NCI-H1048 (cell line): ENCODE data around the gene HMGN1.

Experiments
- DNase-seq: peaks from one replicate; lab custom pipeline; 2025; lab: John Stamatoyannopoulos, UW

HMGN1 gene

DNA sequence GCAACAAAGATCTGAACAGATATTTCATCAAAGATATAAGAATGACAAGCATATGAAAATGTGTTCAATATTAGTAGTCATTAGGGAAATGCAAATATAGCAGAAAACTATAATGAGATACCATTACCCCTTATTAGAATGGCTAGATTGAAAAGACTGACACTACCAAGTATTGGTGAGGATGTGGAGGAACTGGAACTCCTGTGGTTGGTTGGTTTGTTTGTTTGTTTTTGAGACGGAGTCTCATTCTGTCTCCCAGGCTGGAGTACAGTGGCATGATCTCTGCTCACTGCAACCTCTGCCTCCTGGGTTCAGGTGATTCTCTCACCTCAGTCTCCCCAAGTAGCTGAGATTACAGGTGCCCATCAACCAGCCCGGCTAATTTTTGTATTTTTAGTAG lies 18.9 kb upstream of the HMGN1 start:
- no peak for DNase-seq

DNA sequence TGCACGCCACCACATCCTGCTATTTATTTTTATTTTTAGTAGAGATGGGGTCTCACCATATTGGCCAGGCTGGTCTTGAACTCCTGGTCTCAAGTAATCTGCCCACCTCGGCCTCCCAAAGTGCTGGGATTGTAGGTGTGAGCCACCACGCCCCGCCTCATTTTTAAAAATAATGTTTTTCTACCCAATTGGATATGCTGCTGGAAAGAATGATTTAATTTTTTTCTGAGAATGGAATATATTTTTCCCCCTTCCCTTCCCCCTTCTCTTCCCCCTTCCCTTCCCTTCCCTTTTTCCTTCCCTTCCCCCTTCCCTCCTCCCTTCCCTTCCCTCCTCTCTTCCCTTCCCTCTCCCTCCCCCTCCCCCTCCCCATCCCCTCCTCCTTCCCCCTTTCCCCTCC lies 17.7 kb upstream of the HMGN1 start:
- DNase-seq, result no peak

DNA sequence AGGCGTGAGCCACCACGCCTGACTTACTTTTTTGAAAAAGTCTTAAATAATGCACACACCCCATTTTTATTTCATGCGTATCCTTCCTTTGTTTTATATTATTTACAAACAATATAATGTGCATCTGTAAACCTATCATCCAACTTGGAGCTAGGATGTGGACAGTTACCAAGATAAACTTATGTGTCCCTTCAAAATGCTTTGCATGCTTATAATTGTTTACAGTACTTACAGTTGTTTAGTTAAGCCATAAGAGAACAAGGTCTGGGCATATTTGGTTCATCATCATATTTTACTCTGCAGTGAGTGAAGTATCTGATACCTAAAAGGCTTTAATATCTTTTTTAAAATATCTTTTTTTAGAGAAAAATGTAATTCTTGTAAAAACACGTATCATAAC lies 16.1 kb upstream of the HMGN1 start:
- DNase-seq, result no peak

DNA sequence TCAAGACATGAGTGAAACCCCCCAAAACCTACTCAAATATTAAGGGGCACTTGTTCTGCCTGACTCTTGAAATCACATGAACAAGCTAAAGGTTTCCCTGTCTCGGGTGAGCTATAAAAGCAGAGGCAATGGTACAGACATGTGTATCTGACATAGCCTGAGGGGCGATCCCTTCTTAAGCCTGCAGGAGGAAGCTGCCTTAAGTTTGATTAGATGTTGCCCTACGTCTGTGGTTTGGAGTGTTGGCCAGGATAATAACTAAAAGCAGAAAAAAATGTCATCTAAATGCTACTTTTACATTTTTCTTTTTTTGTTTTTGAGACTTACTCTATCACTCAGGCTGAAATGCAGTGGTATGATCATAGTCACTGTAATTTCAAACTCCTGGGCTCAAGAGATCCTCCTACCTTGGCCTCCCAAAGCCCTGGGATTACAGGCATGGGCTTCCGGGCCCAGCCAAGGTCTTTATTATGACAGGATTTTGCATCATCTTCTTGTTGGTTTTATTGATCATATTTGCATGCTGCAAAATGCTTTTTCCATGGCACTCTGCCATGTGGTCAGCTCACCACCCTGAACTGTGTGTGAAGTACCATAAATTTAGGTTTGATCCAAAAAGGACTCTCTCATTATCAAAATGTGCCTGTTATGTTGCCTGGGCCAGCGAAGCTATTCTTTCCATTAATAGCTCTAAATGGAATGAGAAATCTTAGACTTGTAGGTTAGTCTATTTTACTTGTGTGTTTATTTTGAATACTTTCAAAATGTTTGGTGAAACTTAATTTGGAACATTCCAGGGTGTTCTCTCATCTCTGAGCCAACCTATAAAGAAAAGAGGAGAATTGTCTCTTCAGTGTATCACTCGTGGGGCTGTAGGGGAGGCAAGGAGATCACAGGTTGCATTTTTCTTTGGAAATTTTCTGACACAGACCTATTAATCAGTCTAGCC lies 15.0 kb upstream of the HMGN1 start:
- no peak for DNase-seq

- DNase-seq, result no peak
Measured at GRCh38 chr21:39362733-39363132, 13.8 kb upstream of the HMGN1 start.

GRCh38 chr21:39359382-39359781 lies 10.5 kb upstream of the HMGN1 start:
- DNase-seq, result no peak

DNA sequence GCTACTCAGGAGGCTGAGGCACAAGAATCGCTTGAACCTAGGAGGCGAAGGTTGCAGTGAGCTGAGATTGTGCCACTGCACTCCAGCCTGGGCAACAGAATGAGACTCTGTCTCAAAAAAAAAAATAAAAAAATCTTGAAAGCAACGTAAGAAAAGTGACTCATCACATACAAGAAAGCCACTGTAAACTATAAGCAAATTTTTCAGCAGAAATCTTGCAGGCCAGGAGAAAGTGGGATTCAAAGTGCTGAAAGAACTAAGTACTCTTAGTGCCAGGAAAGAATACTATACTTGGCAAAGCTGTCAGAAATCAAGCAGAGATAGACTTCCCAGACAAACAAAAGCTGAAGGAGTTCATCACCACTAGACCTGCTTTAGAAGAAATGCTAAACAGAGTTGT lies 4.4 kb upstream of the HMGN1 start:
- DNase-seq, result no peak

- no peak for DNase-seq
Measured at GRCh38 chr21:39350094-39351005, 1.5 kb upstream of the HMGN1 start.

DNA sequence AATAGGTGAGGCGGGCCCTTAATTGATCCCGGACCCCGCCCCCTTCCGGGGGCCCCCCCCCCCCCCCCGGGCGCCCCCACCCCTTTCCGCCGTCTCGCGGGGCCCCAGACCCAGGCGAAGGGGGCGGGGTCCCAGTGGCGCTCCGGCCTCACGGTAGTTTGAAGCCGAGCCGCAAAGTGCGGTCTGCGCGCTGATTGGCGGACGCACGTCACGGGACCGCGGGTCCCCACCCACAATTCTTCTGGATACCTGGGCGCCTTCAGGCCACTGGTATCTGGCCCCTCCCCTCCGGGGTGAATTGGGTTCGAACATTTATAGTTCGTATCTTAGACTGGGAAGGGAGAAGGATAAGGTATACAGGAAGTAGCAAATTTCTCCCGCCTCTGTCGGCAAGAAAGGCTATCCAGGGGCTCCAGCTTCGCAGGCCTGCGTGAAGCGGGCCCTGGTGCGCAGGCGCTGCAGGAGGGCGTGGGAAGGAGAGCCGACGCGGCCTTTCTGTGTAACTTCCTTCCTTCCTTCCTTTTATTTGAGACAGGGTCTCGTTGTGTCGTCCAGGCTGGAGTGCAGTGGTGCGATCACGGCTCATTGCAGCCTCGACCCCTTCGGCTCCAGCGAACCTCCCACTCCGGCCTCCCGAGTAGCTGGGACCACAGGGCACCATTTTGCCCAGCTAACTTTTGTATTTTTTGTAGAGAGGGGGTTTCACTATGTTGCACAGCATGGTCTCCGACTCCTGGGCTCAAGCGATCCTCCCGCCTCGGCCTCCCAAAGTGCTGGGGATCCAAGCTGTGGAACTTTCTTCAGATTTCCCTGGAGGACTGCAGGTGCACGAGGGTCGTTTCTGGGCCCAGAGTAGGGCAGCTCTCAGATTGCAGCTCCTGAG lies 564 bp upstream of the HMGN1 start:
- peak; percentile 96 for DNase-seq

DNA sequence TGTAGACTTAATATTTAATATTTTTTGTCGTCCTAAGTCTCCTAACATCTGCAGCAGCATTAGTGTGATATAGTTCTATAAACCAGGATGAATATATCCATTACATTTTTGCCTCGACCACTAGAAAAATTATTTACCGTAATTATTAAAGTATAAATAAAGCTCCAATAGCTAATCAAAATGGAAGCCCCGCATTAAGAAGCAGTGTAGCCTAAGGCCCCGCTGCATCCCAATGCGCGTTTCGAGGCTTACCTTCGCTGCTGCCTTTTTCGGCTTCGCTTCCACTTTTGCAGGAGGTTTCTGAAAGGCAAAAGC lies 891 bp downstream of the HMGN1 start:
- DNase-seq, result no peak

DNA sequence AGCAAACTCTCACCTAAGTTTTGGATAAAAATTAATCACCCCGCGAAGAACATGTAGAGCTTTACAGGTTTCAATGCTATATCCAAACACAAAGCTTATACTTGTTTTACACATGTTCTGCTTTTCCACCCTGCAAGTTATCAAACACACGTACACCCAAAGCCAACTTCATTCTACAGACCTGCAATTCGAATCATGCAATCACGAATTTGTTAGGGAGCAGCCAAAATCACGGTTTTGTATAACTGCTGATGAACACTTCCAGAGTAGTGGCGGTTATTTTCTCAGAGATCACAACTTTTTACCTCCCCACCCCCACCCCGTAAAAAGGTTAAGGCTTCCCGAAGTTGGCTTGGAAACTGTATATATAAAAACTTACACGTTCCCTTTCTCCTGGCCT lies 1.4 kb downstream of the HMGN1 start:
- no peak for DNase-seq

GRCh38 chr21:39346671-39347331 lies 2.1 kb downstream of the HMGN1 start:
- DNase-seq, result no peak

- no peak for DNase-seq
Measured at GRCh38 chr21:39346206-39346605, 2.7 kb downstream of the HMGN1 start.

GRCh38 chr21:39345440-39345839 lies 3.4 kb downstream of the HMGN1 start:
- DNase-seq, result no peak

- no peak for DNase-seq
Measured at GRCh38 chr21:39344848-39345247, 4.0 kb downstream of the HMGN1 start.

- no peak for DNase-seq
Measured at GRCh38 chr21:39341249-39341923, 7.5 kb downstream of the HMGN1 start.

- DNase-seq, result no peak
Measured at GRCh38 chr21:39340687-39341086, 8.2 kb downstream of the HMGN1 start.

GRCh38 chr21:39339231-39339630 lies 9.7 kb downstream of the HMGN1 start:
- DNase-seq, result no peak

DNA sequence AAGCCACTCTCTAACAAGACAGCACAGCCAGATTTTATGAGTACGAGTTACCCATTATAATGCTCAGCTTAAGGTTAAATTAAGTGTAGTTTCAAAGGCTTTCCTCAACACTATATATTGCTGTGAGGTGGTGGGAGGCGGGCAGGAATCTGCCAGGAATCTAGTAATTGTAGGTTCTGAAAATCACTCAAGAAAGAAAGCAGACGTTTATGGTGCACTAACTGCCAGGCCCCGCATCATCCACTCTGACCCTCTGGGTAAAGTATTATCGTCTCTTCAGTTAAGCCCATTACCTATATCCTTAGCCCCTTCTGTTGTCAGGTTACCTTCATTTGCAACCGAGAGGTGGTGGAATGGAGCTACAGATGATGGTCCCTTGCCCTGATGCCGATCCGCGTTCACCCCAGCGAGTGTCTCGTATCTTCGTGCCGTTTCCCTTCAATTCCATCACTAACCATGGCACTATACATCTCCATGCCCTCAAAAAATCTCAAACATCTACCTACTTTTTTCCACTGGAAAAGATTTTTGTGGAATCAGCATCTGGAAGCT lies 12.4 kb downstream of the HMGN1 start:
- DNase-seq, result no peak

DNA sequence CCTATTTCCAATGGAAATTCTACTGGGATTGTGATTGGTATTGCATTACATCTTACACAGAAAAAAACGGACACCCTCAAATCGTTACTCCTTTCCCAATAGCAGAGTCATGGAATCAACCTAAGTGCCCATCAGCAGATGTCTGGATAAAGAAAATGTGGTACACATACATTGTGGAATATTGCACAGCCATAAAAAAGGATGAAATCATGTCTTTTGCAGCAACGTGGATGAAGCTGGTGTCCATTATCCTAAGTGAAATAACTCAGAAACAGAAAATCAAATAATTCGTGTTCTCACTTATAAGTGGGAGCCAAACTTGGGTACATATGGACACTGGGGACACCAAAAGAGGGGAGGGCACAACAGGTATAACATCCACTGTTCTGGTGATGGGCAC lies 14.3 kb downstream of the HMGN1 start:
- no peak for DNase-seq

GRCh38 chr21:39332175-39332574 lies 16.7 kb downstream of the HMGN1 start:
- no peak for DNase-seq
